Retinal pigment epithelial cell (primary cell): ENCODE data around the gene DDIAS.
A peak's percentile ranks its signal among the peaks of the same experiment; 100 is the strongest.

ENCODE experiments used
- DNase-seq: peaks from one replicate; pipeline ENCODE4 v3.0.0-alpha.2; 2010; ENCODE audit warnings: low read depth
- H3K4me3 ChIP-seq: 2 replicates; pipeline ENCODE4 v1.5.1; 2011; ENCODE audit warnings: mild to moderate bottlenecking, low read length, control low read depth, moderate library complexity
- CTCF ChIP-seq: conservative IDR thresholded peaks from 2 replicates; pipeline ENCODE4 v1.5.1; 2011; ENCODE audit warnings: low read depth, low read length, control low read depth, inconsistent platforms

Gene DDIAS

GRCh38 chr11:82899957-82900276 lies 1.6 kb upstream of the DDIAS start:
- no peak for DNase-seq
- peak overlapping the region; percentile 86 for H3K4me3 ChIP-seq
- TF ChIP-seq CTCF = no peak

GRCh38 chr11:82900277-82901164 lies 1.0 kb upstream of the DDIAS start, which contains the start of gene PRCP:
Gene PRCP, minus strand, starts transcription at chr11:82900430. Its CDS starts 28 bp downstream, at chr11:82900402.
- H3K4me3 ChIP-seq = peak within 1 kb of the TSS; percentile 86
- TF ChIP-seq CTCF = no peak
- peak; percentile 53 for DNase-seq

DNA sequence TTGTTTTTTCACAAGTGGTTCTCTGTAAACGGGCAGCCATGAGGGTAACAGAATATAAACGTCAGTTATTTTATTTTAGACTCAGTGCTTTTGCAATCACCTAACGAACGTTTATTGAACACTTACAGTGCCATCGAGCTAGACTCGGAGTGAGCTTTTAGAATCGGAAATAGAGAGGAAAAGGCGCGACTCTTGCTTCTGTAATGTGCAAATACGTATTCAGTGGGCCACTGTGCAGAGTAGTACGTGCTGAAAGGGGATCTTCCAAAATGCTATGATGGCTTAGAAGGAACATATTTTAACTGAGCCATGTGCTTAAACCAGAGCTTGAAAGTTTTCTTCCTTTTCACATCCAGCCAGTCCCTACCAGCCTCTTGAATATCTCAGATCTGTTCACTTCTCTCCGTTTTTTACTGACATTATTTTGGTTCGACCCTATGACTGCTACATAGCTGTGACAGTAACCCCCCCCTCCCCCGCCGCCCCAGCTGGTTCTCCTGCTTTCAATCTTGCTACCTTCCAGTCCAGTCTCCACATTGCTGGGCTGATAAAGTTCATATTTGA lies 468 bp downstream of the DDIAS start:
- no peak for DNase-seq
- no peak for TF ChIP-seq CTCF
- peak overlapping the region; percentile 86 for H3K4me3 ChIP-seq

GRCh38 chr11:82902880-82903279 lies 1.3 kb downstream of the DDIAS start:
- no peak overlapping the region for H3K4me3 ChIP-seq
- no peak for TF ChIP-seq CTCF

GRCh38 chr11:82903843-82904586 lies 2.5 kb downstream of the DDIAS start:
- TF ChIP-seq CTCF = no peak
- no peak overlapping the region for H3K4me3 ChIP-seq
- DNase-seq = no peak

More at GRCh38 chr11:82902880-82903279, 1.3 kb downstream of the DDIAS start:
- no peak for DNase-seq

- no peak for DNase-seq
Observed at GRCh38 chr11:82906236-82906635, 4.7 kb downstream of the DDIAS start.

More at GRCh38 chr11:82906236-82906635, 4.7 kb downstream of the DDIAS start:
- no peak overlapping the region for H3K4me3 ChIP-seq
- peak; percentile 30 for TF ChIP-seq CTCF
